Memory B cell (primary cell): ENCODE data around the gene RNF121.
A peak's percentile ranks its signal among the peaks of the same experiment; 100 is the strongest.
"Not testable (repeated sequence)": the region's sequence is repeated elsewhere in the genome, so short reads cannot be mapped to it uniquely, and the experiment has no call there.

Experiments used
- ATAC-seq: fragments of 150-1000 bp; cut with Tn5 transposase; 2 replicates; pipeline ENCODE4 v1.10.0; 2021; ENCODE audit warnings: low read depth, mild to moderate bottlenecking, moderate library complexity
- DNase-seq, 2 donors: peaks; one replicate each; pipeline ENCODE4 v3.0.0; 2022; ENCODE audit warnings: low spot score in 2 of 2
- H3K27ac Mint-ChIP-seq: one replicate; pipeline ENCODE4 v1.8.0; 2022; ENCODE audit warnings: mild to moderate bottlenecking, moderate library complexity, mixed read lengths
- H3K27me3 Mint-ChIP-seq: one replicate; pipeline ENCODE4 v1.8.0; 2022; ENCODE audit warnings: mixed read lengths
- H3K36me3 Mint-ChIP-seq: one replicate; pipeline ENCODE4 v1.8.0; 2022; ENCODE audit warnings: mild to moderate bottlenecking, mixed read lengths
- H3K4me1 Mint-ChIP-seq: one replicate; pipeline ENCODE4 v1.8.0; 2022; ENCODE audit warnings: mixed read lengths
- H3K4me3 Mint-ChIP-seq: one replicate; pipeline ENCODE4 v1.8.0; 2022; ENCODE audit warnings: mild to moderate bottlenecking, moderate library complexity, mixed read lengths
- H3K9me3 Mint-ChIP-seq: one replicate; pipeline ENCODE4 v1.8.0; 2022; ENCODE audit warnings: mixed read lengths

The RNF121 gene

DNA sequence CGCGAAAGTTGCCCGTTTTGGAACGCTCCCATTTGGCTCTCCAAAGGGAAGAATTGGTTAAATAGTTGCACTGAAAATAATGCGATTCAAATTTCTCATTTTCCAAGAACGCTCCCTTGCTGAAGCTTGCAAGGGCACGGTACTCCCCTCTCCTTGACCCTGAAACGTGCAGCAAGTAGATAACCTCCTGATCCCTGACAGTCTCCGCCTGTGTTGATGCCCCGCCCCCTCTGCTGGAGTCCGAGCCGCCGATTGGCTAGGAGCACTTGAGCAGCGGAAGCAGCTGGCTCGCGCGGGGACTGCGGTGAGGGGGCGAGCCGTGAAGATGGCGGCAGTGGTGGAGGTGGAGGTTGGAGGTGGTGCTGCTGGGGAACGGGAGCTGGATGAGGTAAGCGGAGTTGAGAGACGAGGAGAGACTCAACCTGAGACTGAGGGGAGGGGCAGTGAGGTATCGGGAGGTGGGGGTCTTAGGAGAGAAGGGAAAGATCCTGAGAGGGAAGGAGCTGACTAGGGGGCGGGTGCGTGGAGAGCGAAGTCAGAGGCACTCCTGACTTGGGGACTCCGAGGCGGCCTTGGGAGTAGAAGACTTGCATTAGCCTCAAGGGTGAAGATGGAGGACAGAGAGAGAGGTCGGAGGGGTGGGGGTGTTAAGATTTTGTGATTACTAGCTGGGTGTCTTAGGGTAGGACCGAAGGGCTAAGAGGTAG is at the start of gene RNF121:
Gene RNF121, plus strand, starts transcription at position 310 of the 707 bp plus-strand sequence. Its CDS starts 16 bp downstream, at position 326.
- no peaks in the 10 kb centered on the region for H3K27me3 Mint-ChIP-seq
- peak within 1 kb of the TSS; percentile 98 for H3K27ac Mint-ChIP-seq
- H3K36me3 Mint-ChIP-seq: peaks cover 3% of the 10 kb centered on the region
- DNase-seq (peak; percentile 93), ATAC-seq (peak; percentile 93)
- no peaks in the 10 kb centered on the region for H3K9me3 Mint-ChIP-seq
- H3K4me3 Mint-ChIP-seq: peak within 1 kb of the TSS; percentile 94
- peaks cover 35% of the 10 kb centered on the region for H3K4me1 Mint-ChIP-seq

DNA sequence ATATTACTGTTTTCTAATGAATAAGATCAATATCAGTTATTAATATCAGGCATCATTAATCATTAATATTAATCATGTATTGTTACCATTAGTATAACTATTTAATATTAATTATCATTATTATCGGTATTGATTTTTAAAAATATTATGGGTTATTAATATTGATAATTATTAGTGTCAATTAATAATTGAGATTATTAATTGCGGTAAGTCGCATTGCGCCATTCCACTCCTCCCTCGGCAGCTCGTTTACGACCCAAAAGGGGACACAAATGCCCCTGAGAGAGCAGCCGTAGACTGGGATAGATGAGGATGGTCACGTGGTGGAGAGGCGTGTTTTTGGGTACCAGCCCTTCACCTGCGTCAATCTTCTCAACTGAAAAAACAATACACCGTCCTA is 43.0 kb upstream of the RNF121 start:
- H3K36me3 Mint-ChIP-seq, ATAC-seq, H3K4me1 Mint-ChIP-seq, H3K27me3 Mint-ChIP-seq, H3K27ac Mint-ChIP-seq, H3K9me3 Mint-ChIP-seq, DNase-seq, H3K4me3 Mint-ChIP-seq: not testable (repeated sequence)

DNA sequence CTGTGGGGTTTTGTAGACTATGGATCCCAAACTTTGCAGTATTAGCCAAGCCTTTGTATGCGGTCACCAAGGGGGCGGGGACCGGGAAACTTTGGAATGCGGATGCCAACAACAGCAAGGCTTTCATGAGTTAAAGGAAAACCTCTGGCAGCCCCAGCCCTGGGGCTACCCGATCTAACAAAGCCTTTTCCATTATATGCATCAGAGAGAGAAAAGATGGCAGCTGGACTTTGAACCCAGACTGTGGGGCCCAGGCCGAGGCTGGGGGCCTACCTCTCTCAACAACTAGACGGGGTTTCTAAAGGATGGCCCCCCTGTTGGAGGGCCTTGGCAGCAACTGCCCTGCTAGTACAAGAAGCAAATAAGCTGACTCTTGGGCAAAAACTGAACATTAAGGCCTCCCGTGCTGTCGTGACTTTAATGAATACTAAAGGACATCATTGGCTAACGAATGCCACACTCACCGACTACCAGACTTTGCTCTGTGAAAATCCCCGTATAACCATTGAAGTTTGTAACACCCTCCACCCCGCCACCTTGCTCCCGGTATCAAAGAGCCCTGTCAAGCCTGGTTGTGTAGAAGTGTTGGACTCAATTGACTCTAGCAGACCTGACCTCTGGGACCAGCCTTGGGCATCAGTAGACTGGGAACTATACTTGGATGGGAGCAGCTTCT is 40.4 kb upstream of the RNF121 start:
- not testable (repeated sequence) for H3K4me3 Mint-ChIP-seq, DNase-seq, H3K9me3 Mint-ChIP-seq, H3K36me3 Mint-ChIP-seq, H3K27me3 Mint-ChIP-seq, H3K4me1 Mint-ChIP-seq, ATAC-seq, H3K27ac Mint-ChIP-seq

DNA sequence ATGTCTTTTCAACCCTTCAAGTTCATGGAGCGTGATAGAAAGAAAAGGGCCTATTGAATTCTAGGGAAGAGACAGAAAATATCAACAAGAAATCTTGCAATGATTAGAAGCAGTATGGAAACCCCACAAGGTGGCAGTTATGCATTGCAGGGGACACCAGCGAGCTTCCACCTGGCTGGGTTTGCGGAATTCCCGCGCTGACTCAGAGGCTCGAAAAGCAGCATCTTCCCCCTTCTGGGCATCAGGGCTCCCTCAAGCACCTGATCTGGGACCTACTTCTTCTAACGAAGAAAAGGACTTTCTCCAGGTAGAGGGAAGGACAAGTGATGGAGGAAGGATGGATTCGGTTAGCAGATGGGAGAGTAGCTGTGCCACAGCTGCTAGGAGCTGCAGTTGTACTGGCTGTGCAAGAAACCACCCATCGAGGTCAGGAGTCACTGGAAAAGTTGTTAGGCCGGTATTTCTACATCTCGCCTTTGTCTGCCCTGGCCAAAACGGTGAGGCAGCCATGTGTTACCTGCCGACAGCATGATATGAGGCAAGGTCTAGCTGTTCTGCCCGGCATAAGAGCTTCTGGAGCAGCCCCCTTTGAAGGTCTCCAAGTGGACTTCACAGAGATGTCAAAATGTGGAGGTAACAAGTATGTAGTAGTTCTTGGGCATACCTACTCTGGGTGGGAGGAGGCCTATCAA is 39.5 kb upstream of the RNF121 start:
- H3K4me1 Mint-ChIP-seq, H3K27ac Mint-ChIP-seq, H3K36me3 Mint-ChIP-seq, H3K9me3 Mint-ChIP-seq, H3K4me3 Mint-ChIP-seq, ATAC-seq, H3K27me3 Mint-ChIP-seq, DNase-seq: not testable (repeated sequence)

DNA sequence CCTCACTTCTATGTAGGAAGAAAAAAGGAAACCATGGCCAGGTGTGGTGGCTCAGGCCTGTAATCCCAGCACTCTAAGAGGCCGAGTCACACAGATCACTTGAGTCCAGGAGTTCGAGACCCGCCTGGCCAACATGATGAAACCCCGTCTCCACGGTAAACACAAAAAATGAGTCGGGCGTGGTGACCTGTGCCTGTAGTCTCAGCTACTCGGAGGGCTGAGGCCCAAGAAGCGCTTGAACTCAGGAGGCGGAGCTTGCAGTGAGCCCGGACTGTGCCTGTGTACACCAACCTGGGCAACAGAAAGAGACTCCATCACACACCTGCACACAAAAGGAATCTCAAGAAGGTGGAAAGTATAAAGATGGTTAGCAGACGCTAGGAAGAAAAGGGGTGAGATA is 32.9 kb upstream of the RNF121 start:
- no peak for DNase-seq
- ATAC-seq: no peak
- peaks cover 4% of the 10 kb centered on the region for H3K9me3 Mint-ChIP-seq
- H3K4me1 Mint-ChIP-seq: no peaks in the 10 kb centered on the region
- no peak overlapping the region for H3K27ac Mint-ChIP-seq
- no peak overlapping the region for H3K4me3 Mint-ChIP-seq
- H3K36me3 Mint-ChIP-seq: peaks cover 18% of the 10 kb centered on the region
- no peaks in the 10 kb centered on the region for H3K27me3 Mint-ChIP-seq

DNA sequence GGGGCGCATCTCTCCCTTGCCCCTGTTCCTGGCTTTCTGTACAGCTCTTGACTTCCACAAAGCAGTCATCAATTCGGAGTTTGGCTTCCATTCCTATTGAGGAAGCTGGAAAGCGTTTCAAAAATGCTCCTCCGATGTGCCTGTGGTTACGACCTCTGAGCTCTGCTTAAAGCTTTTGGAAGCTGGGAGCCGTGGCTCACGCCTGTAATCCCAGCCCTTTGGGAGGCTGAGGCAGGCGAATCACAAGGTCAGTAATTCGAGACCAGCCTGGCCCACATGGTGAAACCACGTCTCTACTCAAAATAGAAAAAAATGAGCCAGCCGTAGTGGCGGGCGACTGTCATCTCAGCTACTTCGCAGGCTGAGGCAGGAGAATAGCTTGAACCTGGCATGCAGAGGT is 27.7 kb upstream of the RNF121 start:
- H3K4me1 Mint-ChIP-seq, H3K9me3 Mint-ChIP-seq, H3K27ac Mint-ChIP-seq, H3K27me3 Mint-ChIP-seq, H3K4me3 Mint-ChIP-seq, DNase-seq, ATAC-seq: not testable (repeated sequence)
- peaks cover 20% of the 10 kb centered on the region for H3K36me3 Mint-ChIP-seq

DNA sequence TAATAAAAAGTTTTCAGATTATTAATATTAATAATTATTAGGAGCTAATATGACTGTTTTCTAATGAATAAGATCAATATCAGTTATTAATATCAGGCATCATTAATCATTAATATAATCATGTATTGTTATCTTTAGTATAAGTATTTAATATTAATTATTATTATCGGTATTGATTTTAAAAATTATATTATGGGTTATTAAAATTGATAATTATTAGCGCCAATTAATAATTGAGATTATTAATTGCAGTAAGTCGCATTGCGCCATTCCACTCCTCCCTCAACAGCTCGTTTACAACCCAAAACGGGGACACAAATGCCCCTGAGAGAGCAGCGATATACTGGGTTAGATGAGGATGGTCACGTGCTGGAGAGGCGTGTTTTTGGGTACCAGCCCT is 20.6 kb upstream of the RNF121 start:
- H3K27ac Mint-ChIP-seq: no peak overlapping the region
- no peak for ATAC-seq
- no peak overlapping the region for H3K4me3 Mint-ChIP-seq
- H3K9me3 Mint-ChIP-seq: no peaks in the 10 kb centered on the region
- no peaks in the 10 kb centered on the region for H3K4me1 Mint-ChIP-seq
- H3K36me3 Mint-ChIP-seq: peaks cover 19% of the 10 kb centered on the region
- no peak for DNase-seq
- no peaks in the 10 kb centered on the region for H3K27me3 Mint-ChIP-seq

DNA sequence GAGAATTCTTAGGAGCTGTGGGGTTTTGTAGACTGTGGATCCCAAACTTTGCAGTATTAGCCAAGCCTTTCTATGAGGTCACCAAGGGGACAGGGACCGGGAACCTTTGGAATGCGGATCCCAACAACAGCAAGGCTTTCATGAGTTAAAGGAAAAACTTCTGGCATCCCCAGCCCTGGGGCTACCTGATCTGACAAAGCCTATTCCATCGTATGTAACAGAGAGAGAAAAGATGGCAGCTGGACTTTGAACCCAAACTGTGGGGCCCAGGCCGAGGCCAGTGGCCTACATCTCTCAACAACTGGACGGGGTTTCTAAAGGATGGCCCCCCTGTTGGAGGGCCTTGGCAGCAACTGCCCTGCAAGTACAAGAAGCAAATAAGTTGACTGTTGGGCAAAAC is 18.1 kb upstream of the RNF121 start:
- not testable (repeated sequence) for H3K4me3 Mint-ChIP-seq, H3K9me3 Mint-ChIP-seq, H3K4me1 Mint-ChIP-seq, H3K27me3 Mint-ChIP-seq, ATAC-seq, H3K27ac Mint-ChIP-seq, DNase-seq
- peaks cover 24% of the 10 kb centered on the region for H3K36me3 Mint-ChIP-seq

DNA sequence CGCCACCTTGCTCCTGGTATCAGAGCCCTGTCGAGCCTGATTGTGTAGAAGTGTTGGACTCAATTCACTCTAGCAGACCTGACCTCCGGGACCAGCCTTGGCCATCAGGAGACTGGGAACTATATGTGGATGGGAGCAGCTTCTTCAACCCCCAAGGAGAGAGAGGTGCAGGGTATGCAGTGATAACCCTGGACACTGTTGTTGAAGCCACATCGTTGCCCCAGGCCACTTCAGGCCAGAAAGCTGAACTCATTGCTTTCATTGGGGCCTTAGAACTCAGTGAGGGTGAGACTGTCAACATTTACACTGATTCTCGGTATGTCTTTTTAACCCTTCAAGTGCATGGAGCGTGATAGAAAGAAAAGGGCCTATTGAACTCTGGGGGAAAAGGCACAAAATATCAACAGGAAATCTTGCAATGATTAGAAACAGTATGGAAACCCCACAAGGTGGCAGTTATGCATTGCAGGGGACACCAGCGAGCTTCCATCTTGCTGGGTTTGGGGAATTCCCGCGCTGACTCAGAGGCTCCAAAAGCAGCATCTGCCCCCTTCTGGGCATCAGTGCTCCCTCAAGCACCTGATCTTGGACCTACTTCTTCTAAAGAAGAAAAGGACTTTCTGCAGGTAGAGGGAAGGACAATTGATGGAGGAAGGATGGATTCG is 17.4 kb upstream of the RNF121 start:
- H3K4me3 Mint-ChIP-seq, H3K9me3 Mint-ChIP-seq, H3K27me3 Mint-ChIP-seq, DNase-seq, H3K4me1 Mint-ChIP-seq, ATAC-seq: not testable (repeated sequence)
- Mint-ChIP-seq H3K36me3 (peaks cover 30% of the 10 kb centered on the region), H3K27ac (peak overlapping the region; percentile 72)

DNA sequence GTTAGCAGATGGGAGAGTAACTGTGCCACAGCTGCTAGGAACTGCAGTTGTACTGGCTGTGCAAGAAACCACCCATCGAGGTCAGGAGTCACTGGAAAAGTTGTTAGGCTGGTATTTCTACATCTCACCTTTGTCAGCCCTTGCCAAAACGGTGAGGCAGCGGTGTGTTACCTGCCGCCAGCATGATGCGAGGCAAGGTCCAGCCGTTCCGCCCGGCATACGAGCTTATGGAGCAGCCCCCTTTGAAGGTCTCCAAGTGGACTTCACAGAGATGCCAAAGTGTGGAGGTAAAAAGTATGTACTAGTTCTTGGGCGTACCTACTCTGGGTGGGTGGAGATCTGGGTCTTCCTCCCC is 16.9 kb upstream of the RNF121 start:
- H3K4me3 Mint-ChIP-seq, DNase-seq, ATAC-seq, H3K27me3 Mint-ChIP-seq, H3K4me1 Mint-ChIP-seq, H3K9me3 Mint-ChIP-seq: not testable (repeated sequence)
- Mint-ChIP-seq H3K36me3 (peaks cover 32% of the 10 kb centered on the region), H3K27ac (peak overlapping the region; percentile 72)

DNA sequence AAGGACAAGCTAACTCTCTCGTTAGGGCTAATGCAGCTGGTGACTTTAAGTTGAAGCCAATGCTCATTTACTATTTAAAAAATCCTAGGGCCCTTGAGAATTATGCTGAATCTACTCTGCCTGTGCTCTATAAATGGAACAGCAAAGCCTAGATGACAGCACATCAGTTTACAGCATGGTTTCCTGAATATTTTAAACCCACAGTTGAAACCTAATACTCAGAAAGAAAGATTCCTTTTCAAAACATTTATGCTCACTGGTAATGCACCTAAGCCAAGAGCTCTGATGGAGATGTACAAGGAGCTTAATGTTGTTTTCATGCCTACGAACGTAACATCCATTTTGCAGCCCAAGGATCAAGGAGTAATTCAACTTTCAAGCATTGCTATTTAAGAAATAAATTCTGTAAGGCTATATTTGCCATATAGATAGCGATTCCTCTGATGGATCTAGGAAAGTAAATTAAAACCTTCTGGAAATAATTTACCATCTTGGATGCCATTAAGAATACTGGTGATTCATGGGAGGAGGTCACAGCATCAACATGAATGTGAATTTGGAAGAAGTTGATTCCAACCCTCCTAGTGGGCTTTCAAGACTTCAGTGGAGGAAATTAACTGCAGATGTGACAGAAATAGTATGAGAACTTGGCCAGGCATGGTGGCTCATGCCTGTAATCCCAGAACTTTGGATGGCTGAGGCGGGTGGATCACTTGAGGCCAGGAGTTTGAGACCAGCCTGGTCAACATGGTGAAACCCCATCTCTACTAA is 14.9 kb upstream of the RNF121 start:
- H3K4me1 Mint-ChIP-seq: no peaks in the 10 kb centered on the region
- no peak overlapping the region for H3K27ac Mint-ChIP-seq
- DNase-seq (no peak), ATAC-seq (no peak)
- no peaks in the 10 kb centered on the region for H3K9me3 Mint-ChIP-seq
- H3K4me3 Mint-ChIP-seq: no peak overlapping the region
- no peaks in the 10 kb centered on the region for H3K27me3 Mint-ChIP-seq
- H3K36me3 Mint-ChIP-seq: peaks cover 33% of the 10 kb centered on the region

DNA sequence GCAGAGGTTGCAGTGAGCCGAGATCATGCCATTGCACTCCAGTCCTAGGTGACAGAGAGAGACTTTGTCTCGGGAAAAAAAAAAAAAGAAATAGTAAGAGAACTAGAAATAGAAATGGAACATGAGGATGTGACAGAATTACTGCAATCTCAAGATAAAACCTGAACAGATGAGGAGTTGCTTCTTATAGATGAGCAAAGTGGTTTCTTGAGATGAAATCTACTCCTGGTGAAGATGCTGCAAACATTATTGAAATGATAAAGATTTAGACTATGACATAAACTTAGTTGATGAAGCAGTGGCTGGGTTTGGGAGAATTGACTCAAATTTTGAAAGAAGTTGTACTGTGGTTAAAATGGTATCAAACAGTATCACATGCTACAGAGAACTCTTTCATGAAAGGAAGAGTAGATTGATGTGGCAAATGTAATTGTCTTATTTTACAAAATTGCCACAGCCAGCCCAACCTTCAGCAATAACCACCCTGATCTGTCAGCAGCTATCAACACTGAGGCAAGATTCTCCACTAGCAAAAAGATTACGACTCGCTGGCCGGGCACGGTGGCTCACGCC is 14.1 kb upstream of the RNF121 start:
- no peak for ATAC-seq
- H3K27me3 Mint-ChIP-seq: no peaks in the 10 kb centered on the region
- DNase-seq: no peak
- peaks cover 33% of the 10 kb centered on the region for H3K36me3 Mint-ChIP-seq
- no peak overlapping the region for H3K4me3 Mint-ChIP-seq
- no peak overlapping the region for H3K27ac Mint-ChIP-seq
- H3K9me3 Mint-ChIP-seq: no peaks in the 10 kb centered on the region
- no peaks in the 10 kb centered on the region for H3K4me1 Mint-ChIP-seq

DNA sequence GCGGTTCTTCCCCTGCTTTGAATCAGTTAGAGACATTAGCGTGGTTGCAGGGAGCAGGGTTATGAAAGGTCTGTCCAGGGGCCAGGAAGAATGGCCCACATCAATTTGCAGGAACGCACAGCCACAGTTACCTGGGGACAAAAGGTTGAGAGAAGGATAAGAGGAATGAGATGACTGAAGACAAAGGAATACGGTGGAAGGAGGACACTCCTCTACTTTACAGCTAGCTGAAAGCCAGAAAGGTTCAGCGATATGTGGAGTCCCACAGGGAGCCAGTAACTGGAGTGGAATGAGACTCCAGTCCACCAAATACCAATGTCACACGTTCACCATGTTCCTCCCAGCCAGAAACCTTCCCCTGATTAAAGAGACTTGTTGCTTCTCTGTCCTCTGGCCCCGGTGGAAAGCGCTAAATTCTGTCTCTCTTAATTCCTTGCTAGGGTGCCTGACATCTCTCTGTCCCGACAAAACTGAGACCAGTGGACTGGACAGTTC is 11.2 kb upstream of the RNF121 start:
- no peaks in the 10 kb centered on the region for H3K4me1 Mint-ChIP-seq
- H3K36me3 Mint-ChIP-seq: peaks cover 30% of the 10 kb centered on the region
- no peaks in the 10 kb centered on the region for H3K9me3 Mint-ChIP-seq
- H3K4me3 Mint-ChIP-seq: no peak overlapping the region
- H3K27me3 Mint-ChIP-seq: no peaks in the 10 kb centered on the region
- no peak for ATAC-seq
- DNase-seq: no peak
- H3K27ac Mint-ChIP-seq: no peak overlapping the region
